Nephron progenitor cell (in vitro differentiated cells): Measurements from ENCODE around the gene PROK1.
"Not testable (repeated sequence)": the region's sequence is repeated elsewhere in the genome, so short reads cannot be mapped to it uniquely, and the experiment has no call there.

Source experiments
- DNase-seq: peaks from one replicate; pipeline ENCODE4 v3.0.0; 2021
- H3K27ac Mint-ChIP-seq: 2 replicates; pipeline ENCODE4 v1.8.0; 2021; ENCODE audit warnings: mild to moderate bottlenecking, moderate library complexity, mixed read lengths
- H3K27me3 Mint-ChIP-seq: 2 replicates; pipeline ENCODE4 v1.8.0; 2021; ENCODE audit warnings: mild to moderate bottlenecking, low read depth, mixed read lengths; ENCODE audit not compliant: poor library complexity
- H3K36me3 Mint-ChIP-seq: 2 replicates; pipeline ENCODE4 v1.8.0; 2021; ENCODE audit warnings: low read depth, mixed read lengths
- H3K4me1 Mint-ChIP-seq: 2 replicates; pipeline ENCODE4 v1.8.0; 2021; ENCODE audit warnings: mixed read lengths
- H3K4me3 Mint-ChIP-seq: 2 replicates; pipeline ENCODE4 v1.8.0; 2021; ENCODE audit warnings: mild to moderate bottlenecking, moderate library complexity, mixed read lengths
- H3K9me3 Mint-ChIP-seq: 2 replicates; pipeline ENCODE4 v1.8.0; 2021; ENCODE audit warnings: mild to moderate bottlenecking, moderate library complexity, mixed read lengths
- CTCF ChIP-seq: fragments of 200-600 bp; sonication (generic); IDR thresholded peaks from 2 replicates; pipeline ENCODE4 v1.5.0; 2021; ENCODE audit warnings: antibody characterized with exemption

Gene PROK1

GRCh38 chr1:110409316-110409715 is 41.6 kb upstream of the PROK1 start:
- TF ChIP-seq CTCF = no peak
- Mint-ChIP-seq H3K36me3 (peaks cover 3% of the 10 kb centered on the region), H3K4me1 (peaks cover 35% of the 10 kb centered on the region), H3K27ac (no peak overlapping the region), H3K27me3 (no peaks in the 10 kb centered on the region), H3K4me3 (peak overlapping the region; percentile 99), H3K9me3 (no peaks in the 10 kb centered on the region)
- no peak for DNase-seq

GRCh38 chr1:110411173-110411735 is 39.7 kb upstream of the PROK1 start:
- TF ChIP-seq CTCF = no peak
- Mint-ChIP-seq H3K4me3 (no peak overlapping the region), H3K9me3 (no peaks in the 10 kb centered on the region), H3K27me3 (peaks cover 3% of the 10 kb centered on the region), H3K27ac (peak overlapping the region; percentile 42), H3K4me1 (peaks cover 31% of the 10 kb centered on the region), H3K36me3 (no peaks in the 10 kb centered on the region)
- no peak for DNase-seq

GRCh38 chr1:110412576-110412975 is 38.4 kb upstream of the PROK1 start:
- Mint-ChIP-seq H3K36me3 (no peaks in the 10 kb centered on the region), H3K4me3 (no peak overlapping the region), H3K4me1 (peaks cover 18% of the 10 kb centered on the region), H3K27me3 (peaks cover 3% of the 10 kb centered on the region), H3K9me3 (no peaks in the 10 kb centered on the region), H3K27ac (no peak overlapping the region)
- DNase-seq = peak; percentile 77
- peak; percentile 79 for TF ChIP-seq CTCF

- H3K4me1 Mint-ChIP-seq = peaks cover 13% of the 10 kb centered on the region
- not testable (repeated sequence) for H3K27ac Mint-ChIP-seq, H3K36me3 Mint-ChIP-seq, DNase-seq, H3K9me3 Mint-ChIP-seq, H3K27me3 Mint-ChIP-seq, H3K4me3 Mint-ChIP-seq
Observed at GRCh38 chr1:110413045-110413444, 37.9 kb upstream of the PROK1 start.

GRCh38 chr1:110418729-110419128 is 32.2 kb upstream of the PROK1 start:
- no peak for DNase-seq
- no peaks in the 10 kb centered on the region for H3K4me1 Mint-ChIP-seq
- no peak for TF ChIP-seq CTCF

GRCh38 chr1:110420023-110420662 is 30.8 kb upstream of the PROK1 start:
- no peak overlapping the region for H3K27ac Mint-ChIP-seq
- H3K36me3 Mint-ChIP-seq = no peaks in the 10 kb centered on the region
- peaks cover 2% of the 10 kb centered on the region for H3K27me3 Mint-ChIP-seq
- H3K9me3 Mint-ChIP-seq = peaks cover 12% of the 10 kb centered on the region
- TF ChIP-seq CTCF = no peak
- DNase-seq = no peak
- peaks cover 2% of the 10 kb centered on the region for H3K4me1 Mint-ChIP-seq
- H3K4me3 Mint-ChIP-seq = no peak overlapping the region

More at GRCh38 chr1:110418729-110419128, 32.2 kb upstream of the PROK1 start:
- Mint-ChIP-seq H3K27ac (no peak overlapping the region), H3K4me3 (no peak overlapping the region), H3K36me3 (no peaks in the 10 kb centered on the region), H3K9me3 (peaks cover 12% of the 10 kb centered on the region), H3K27me3 (peaks cover 3% of the 10 kb centered on the region)
